Mucosa of rectum (tissue), 2 donors: ENCODE results near the gene CRISPLD2.
"Not testable (repeated sequence)": the region's sequence is repeated elsewhere in the genome, so short reads cannot be mapped to it uniquely, and the experiment has no call there.

Experiments used
- H3K27ac ChIP-seq, 2 donors: one replicate each; pipeline ENCODE4 v1.7.0; 2013; ENCODE audit warnings: inconsistent platforms in 2 of 2, low read depth in 2 of 2, low read length in 2 of 2
- H3K27me3 ChIP-seq, 2 donors: one replicate each; pipeline ENCODE4 v1.7.0; 2013; ENCODE audit warnings: low read length in 2 of 2; ENCODE audit not compliant: control insufficient read depth in 2 of 2, insufficient read depth in 2 of 2
- H3K36me3 ChIP-seq, 2 donors: one replicate each; pipeline ENCODE4 v1.7.0; 2013; ENCODE audit warnings: low read length in 2 of 2; ENCODE audit not compliant: control insufficient read depth in 2 of 2, insufficient read depth in 2 of 2
- H3K4me1 ChIP-seq, 2 donors: one replicate each; pipeline ENCODE4 v1.7.0; 2013; ENCODE audit warnings: low read length in 2 of 2, mild to moderate bottlenecking in 1 of 2; ENCODE audit not compliant: control insufficient read depth in 2 of 2, insufficient read depth in 2 of 2
- H3K4me3 ChIP-seq, 2 donors: one replicate each; pipeline ENCODE4 v1.7.0; 2013; ENCODE audit warnings: low read length in 2 of 2
- H3K9ac ChIP-seq, 2 donors: one replicate each; pipeline ENCODE4 v1.7.0; 2013; ENCODE audit warnings: low read length in 2 of 2, low read depth in 1 of 2, mild to moderate bottlenecking in 1 of 2
- H3K9me3 ChIP-seq, 2 donors: one replicate each; pipeline ENCODE4 v1.7.0; 2013; ENCODE audit warnings: low read length in 2 of 2; ENCODE audit not compliant: control insufficient read depth in 2 of 2
- donor health status: healthy.
- donor health status: Normal muscosa, but diverticular disease.

The CRISPLD2 gene

DNA sequence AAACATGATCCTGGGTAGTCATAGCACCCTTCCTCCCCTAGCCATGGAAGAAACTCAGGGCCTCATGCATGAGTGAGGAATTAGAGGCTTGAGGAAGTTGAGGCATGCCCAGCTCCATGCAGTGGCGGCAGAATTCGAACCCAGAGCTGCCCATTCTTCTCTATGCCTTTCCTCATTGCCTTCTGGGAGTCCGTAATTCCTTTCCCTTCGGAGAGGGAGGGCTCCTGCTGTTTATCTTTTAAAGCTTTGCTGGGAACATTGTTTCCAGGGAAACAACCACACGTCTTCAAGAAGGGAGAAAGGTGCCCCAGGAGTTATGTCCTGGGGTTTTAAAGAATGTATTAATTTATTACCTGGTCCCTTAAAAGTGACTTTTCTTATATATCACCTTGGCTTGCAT lies 8.5 kb downstream of the CRISPLD2 start:
- Histone ChIP-seq H3K27ac (peak overlapping the region; percentile 45 to 48), H3K9ac (no peak overlapping the region), H3K27me3 (peaks cover 0 to 7% of the 10 kb centered on the region in 2 donors), H3K4me1 (peaks cover 5 to 10% of the 10 kb centered on the region in 2 donors), H3K4me3 (no peak overlapping the region), H3K9me3 (no peaks in the 10 kb centered on the region), H3K36me3 (no peaks in the 10 kb centered on the region)

DNA sequence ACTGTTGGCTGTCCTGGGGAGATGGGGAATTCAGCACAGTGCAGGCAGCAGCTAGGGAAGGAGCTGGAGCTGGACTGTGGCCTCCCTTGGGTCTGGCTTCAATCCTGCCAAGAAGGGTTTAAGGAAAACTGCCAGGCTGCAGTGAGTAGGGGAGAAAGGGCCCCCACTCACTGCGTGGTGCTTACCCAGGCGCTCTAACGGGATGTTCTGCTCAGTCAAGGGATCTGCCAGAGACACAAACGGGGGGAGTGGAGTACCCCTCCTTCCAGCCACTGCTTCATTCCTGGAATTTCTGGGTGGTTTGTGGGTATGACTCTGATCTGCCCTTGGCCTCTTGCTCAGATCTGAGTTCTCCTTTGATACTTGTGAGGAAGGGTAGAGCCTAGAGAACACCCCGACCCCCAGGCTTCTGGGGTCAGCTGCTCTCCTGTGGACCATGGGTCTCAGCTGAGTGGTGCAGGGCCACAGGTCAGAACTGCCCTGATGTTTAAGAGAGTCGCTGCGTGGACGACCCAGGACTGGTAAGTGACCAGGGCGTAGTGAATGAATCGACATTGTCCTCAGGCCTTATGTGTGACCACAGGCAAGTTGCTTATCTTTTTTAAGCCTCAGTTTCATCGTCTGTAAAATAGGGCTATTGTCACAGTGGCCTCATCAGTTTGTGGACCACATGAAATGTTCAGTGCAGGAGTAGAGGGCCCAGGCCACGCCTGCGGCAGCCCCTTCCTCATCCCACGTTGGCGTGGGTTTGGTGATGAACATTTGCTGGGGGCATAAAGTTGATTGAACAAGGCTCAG lies 9.6 kb downstream of the CRISPLD2 start:
- Histone ChIP-seq H3K36me3 (no peaks in the 10 kb centered on the region), H3K4me1 (peaks cover 5 to 15% of the 10 kb centered on the region in 2 donors), H3K27ac (peak overlapping the region; percentile 73 to 77), H3K4me3 (no peak overlapping the region), H3K9ac (no peak overlapping the region), H3K9me3 (no peaks in the 10 kb centered on the region), H3K27me3 (peaks cover 0 to 7% of the 10 kb centered on the region in 2 donors)

DNA sequence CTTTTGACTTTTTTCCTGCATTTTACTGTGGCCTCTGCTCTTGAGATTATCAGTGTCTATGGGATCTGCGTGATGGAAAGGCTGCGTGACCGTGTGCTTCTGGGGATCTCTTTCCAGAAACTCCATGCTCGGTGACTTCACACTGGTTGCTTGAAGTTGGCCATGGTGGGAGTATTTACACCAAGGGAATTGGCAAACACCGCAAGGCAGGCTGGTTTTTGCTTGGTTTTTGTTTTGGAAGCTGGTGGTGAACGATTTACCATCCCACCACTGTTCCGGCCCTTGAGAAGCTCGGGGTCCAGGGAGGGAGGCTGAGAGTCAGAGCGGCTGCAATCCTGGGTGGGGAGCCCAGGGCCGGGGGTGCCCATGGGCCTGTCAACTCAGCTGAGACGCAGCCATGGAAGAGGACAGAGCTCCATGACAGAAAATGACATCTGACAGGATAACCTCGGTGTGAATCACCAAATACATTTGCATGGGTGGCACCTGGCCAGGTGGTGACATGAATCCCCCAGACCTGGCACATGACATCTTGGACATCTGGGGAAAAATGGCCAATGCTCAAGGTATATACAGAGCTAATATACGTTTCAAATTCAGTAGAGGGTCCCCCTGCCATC lies 11.1 kb downstream of the CRISPLD2 start:
- Histone ChIP-seq H3K27me3 (peaks cover 0 to 7% of the 10 kb centered on the region in 2 donors), H3K4me1 (peaks cover 5 to 15% of the 10 kb centered on the region in 2 donors), H3K9me3 (no peaks in the 10 kb centered on the region), H3K36me3 (no peaks in the 10 kb centered on the region), H3K9ac (no peak overlapping the region), H3K27ac (peak overlapping the region; percentile 46 to 59), H3K4me3 (no peak overlapping the region)

DNA sequence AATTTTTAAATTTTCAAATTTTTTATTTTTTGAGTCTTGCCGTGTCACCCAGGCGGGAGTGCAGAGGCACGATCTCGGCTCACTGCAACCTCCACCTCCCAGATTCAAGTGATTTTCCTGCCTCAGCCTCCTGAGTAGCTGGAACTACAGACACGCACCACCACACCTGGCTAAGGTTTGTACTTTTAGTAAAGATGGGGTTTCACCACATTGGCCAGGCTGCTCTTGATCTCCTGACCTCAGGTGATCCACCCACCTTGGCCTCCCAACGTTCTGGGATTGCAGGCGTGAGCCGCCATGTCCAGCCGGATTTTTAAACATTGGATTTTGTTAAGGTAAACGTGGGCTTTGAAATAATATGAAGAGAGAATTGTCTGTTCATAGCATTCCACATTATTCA lies 11.9 kb downstream of the CRISPLD2 start:
- H3K27me3 ChIP-seq, H3K4me3 ChIP-seq, H3K9me3 ChIP-seq, H3K36me3 ChIP-seq: not testable (repeated sequence)
- Histone ChIP-seq H3K4me1 (peaks cover 5 to 15% of the 10 kb centered on the region in 2 donors), H3K9ac (peak overlapping the region in 1 of 2 donors; percentile 54), H3K27ac (peak overlapping the region; percentile 81 to 84)

DNA sequence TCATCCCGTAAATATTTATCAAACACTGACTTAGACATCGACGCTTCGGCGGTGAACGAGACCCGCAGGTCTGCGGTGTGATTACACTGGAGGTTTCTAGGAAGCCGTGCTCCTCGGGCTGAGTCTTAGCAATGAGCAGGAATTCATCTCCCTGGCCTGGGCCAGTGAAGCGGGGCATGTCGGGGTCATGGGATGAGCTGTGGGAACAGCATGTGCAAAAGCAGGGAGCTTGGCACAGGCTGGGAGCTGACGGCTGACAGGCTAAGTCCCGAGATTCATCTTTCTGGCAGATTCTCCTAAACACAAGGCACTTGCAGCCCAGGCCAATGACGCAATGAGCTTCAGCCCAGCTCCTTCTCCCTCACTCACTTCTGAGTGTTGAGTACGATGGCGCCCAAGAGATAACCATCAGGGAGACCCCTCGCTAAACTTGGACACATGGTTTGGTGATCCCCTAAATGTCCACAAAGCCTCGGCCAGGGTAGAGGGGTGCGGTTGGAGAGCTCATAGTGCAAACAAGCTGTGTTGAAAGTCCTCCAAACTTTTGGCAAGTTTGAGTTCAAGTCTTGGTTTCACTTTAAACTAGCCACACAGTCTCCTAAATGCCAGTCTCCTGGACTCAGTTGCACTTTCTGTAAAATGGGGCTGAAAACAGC lies 12.8 kb downstream of the CRISPLD2 start:
- H3K4me1 ChIP-seq = peaks cover 5 to 15% of the 10 kb centered on the region in 2 donors
- peak overlapping the region; percentile 85 to 86 for H3K27ac ChIP-seq
- H3K4me3 ChIP-seq = peak overlapping the region in 1 of 2 donors; percentile 52
- peak overlapping the region; percentile 32 to 53 for H3K9ac ChIP-seq
- peaks cover 0 to 7% of the 10 kb centered on the region in 2 donors for H3K27me3 ChIP-seq
- H3K36me3 ChIP-seq = no peaks in the 10 kb centered on the region
- H3K9me3 ChIP-seq = no peaks in the 10 kb centered on the region

DNA sequence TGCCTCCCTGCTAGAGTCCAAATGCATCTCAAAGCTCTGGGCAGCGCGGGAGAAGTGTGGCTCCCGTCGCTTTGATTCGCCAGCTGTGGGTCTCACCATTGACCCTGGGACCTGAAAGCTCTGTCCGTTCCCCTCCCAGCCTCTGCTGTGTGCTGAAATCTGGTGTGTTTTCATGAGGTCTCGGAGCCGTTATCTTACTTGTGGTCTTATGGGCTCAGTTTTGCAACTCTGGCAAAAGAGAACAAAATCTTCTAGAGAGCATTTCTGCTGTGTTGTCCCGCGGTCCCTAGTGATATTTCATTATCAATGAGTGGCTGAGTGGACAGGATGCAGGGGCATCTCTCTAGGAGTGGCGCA lies 13.3 kb downstream of the CRISPLD2 start:
- H3K9ac ChIP-seq = peak overlapping the region; percentile 24 to 53

DNA sequence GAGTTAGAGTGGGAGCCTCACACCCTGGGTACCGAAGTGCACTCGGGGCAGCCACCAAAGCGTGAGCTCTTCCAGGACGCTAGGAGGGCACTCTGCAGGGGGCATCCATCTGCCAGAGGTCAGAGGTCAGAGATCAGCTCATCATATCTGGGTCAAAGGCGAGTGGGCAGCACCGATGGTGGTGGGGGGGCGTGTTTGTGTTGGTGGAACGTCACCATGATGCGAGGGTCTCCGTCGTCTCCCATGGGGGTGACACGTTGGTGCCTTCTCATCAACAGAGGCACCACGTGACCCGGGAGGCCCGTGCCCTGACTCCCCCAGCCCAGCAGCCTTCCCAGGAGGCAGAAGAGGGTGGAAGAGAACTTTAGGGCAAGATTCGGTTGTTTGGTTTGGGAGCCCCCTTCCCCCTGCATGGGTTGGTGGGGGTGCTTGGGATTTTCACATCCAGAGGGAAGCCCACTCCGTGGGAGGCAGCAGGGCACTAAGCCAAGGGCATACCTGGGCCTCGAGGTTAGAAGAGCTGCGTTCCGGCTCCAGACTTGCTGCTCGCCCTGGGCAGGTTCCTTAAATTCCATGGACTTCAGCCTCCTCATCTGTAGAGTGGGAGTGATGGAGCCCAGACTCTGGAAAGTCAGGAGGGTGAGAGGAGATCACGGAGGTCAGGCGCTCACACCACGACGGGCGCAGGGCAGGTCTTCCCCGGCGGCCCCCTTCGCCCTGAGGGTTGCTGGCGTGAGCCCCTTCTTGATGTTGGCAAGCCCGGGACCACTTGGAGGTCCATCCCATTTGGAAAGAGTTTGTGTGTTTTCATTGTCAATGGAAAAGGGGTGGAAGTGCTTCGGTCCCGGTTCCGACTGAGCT lies 14.0 kb downstream of the CRISPLD2 start:
- H3K9me3 ChIP-seq = no peaks in the 10 kb centered on the region
- no peaks in the 10 kb centered on the region for H3K36me3 ChIP-seq
- H3K4me3 ChIP-seq = no peak overlapping the region

More for the DNA sequence above, 13.3 kb downstream of the CRISPLD2 start:
- Histone ChIP-seq H3K36me3 (no peaks in the 10 kb centered on the region), H3K4me1 (peaks cover 5 to 13% of the 10 kb centered on the region in 2 donors), H3K9me3 (no peaks in the 10 kb centered on the region), H3K27ac (peak overlapping the region; percentile 85 to 86), H3K4me3 (peak overlapping the region in 1 of 2 donors; percentile 52), H3K27me3 (peaks cover 0 to 7% of the 10 kb centered on the region in 2 donors)

DNA sequence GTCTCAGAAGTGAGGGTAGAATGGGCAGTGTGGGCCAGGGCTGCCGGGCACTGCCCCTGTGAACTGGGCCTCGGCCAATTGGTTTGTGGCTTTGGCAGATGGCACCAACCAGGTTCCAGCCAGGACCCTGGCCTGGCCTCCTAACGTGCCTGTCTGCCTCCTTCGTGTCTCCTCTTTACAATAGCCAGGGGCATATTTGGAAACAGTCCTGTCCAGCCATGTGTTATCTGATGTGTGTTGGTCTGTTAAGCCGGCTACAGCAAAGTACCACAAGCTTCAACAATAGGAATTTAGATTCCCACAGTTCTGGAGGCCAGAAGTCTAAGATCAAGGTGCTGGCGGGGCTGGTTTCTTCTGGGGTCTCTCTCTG lies 14.6 kb downstream of the CRISPLD2 start:
- H3K27me3 ChIP-seq = peaks cover 0 to 2% of the 10 kb centered on the region in 2 donors
- H3K4me1 ChIP-seq = peaks cover 5 to 13% of the 10 kb centered on the region in 2 donors
- no peak overlapping the region for H3K4me3 ChIP-seq
- H3K27ac ChIP-seq = peak overlapping the region; percentile 85 to 86
- no peaks in the 10 kb centered on the region for H3K36me3 ChIP-seq
- no peak overlapping the region for H3K9ac ChIP-seq
- no peaks in the 10 kb centered on the region for H3K9me3 ChIP-seq

More for the DNA sequence above, 14.0 kb downstream of the CRISPLD2 start:
- Histone ChIP-seq H3K27me3 (peaks cover 0 to 7% of the 10 kb centered on the region in 2 donors), H3K9ac (no peak overlapping the region), H3K27ac (peak overlapping the region; percentile 85 to 86), H3K4me1 (peaks cover 5 to 13% of the 10 kb centered on the region in 2 donors)

DNA sequence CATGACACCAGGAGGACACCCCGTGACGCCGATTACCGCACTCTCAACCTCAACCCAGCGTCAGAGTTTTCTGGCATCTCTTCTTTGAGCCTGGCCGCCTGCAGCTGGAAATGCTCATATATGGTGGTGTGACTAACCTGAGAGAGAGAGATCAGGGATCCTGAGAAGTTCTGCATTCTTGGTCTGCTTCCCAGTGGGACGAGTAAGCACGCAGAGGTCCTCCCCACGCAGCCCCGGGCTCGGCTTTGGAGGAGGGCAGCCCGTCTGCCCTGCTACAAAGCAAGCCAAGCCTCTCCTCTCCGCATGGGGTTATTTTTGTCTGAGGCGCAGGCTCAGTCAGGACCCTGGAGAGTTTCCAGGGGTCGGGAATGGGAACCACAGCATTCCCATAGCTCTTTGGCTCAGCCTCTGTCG lies 16.5 kb downstream of the CRISPLD2 start:
- H3K4me1 ChIP-seq = peaks cover 5 to 13% of the 10 kb centered on the region in 2 donors

More for the DNA sequence above, 16.5 kb downstream of the CRISPLD2 start:
- Histone ChIP-seq H3K36me3 (no peaks in the 10 kb centered on the region), H3K4me3 (no peak overlapping the region), H3K27ac (peak overlapping the region; percentile 51 to 86), H3K9ac (no peak overlapping the region), H3K9me3 (no peaks in the 10 kb centered on the region), H3K27me3 (peaks cover 0 to 2% of the 10 kb centered on the region in 2 donors)
